WTC11 (cell line): Measurements from ENCODE around the gene WSCD1. TPM values are rescaled to one million over a fixed set of nuclear protein-coding genes. Genes with fewer than 3 reads are reported as not detected.

Experiments used
- ATAC-seq: fragments of 200-7000 bp; cut with Tn5 transposase; 2 replicates; pipeline ENCODE4 v1.10.0; 2021; ENCODE audit warnings: mild to moderate bottlenecking, moderate library complexity
- CTCF ChIA-PET: fragments of 300-600 bp; sonication (Branson Sonifier 250); formaldehyde crosslinking; loops from one replicate; lab custom pipeline; 2021; ENCODE audit warnings: antibody characterized with exemption; lab: Charles Lee
- POLR2A ChIA-PET: fragments of 350-600 bp; sonication (Branson Sonifier 250); formaldehyde crosslinking; loops from one replicate; lab custom pipeline; 2021; ENCODE audit warnings: antibody characterized with exemption; lab: Charles Lee
- DNase-seq: peaks from one replicate; pipeline ENCODE4 v3.0.0; 2021; ENCODE audit warnings: low spot score
- H3K27ac Mint-ChIP-seq: 2 replicates; pipeline ENCODE4 v1.8.0; 2021; ENCODE audit warnings: mixed read lengths
- H3K27me3 Mint-ChIP-seq: 2 replicates; pipeline ENCODE4 v1.8.0; 2021; ENCODE audit warnings: low read depth, mild to moderate bottlenecking, moderate library complexity, mixed read lengths
- H3K36me3 Mint-ChIP-seq: 2 replicates; pipeline ENCODE4 v1.8.0; 2021; ENCODE audit warnings: mixed read lengths
- H3K4me1 Mint-ChIP-seq: 2 replicates; pipeline ENCODE4 v1.8.0; 2022; ENCODE audit warnings: mixed read lengths
- H3K4me3 Mint-ChIP-seq: 2 replicates; pipeline ENCODE4 v1.8.0; 2021; ENCODE audit warnings: mild to moderate bottlenecking, moderate library complexity, mixed read lengths
- H3K9me3 Mint-ChIP-seq: 2 replicates; pipeline ENCODE4 v1.8.0; 2021; ENCODE audit warnings: mixed read lengths
- ELF4 ChIP-seq: sonication (generic); formaldehyde crosslinking; IDR thresholded peaks from 2 replicates; pipeline ENCODE4 v1.8.1; 2022; ENCODE audit warnings: low read depth, mild to moderate bottlenecking, moderate library complexity, missing genetic modification reagents
- ESRRA ChIP-seq: sonication (generic); formaldehyde crosslinking; IDR thresholded peaks from 2 replicates; pipeline ENCODE4 v1.8.1; 2022; ENCODE audit warnings: mild to moderate bottlenecking, missing genetic modification reagents, borderline replicate concordance
- ETV6 ChIP-seq: sonication (generic); formaldehyde crosslinking; IDR thresholded peaks from 2 replicates; pipeline ENCODE4 v1.8.1; 2022; ENCODE audit warnings: mild to moderate bottlenecking, missing genetic modification reagents
- FOXP1 ChIP-seq: sonication (generic); formaldehyde crosslinking; IDR thresholded peaks from 2 replicates; pipeline ENCODE4 v1.8.0; 2022; ENCODE audit warnings: missing genetic modification reagents, mild to moderate bottlenecking, moderate library complexity, borderline replicate concordance
- GRHL2 ChIP-seq: fragments of 250-450 bp; sonication (Bioruptor Pico); IDR thresholded peaks from 2 replicates; pipeline ENCODE4 v1.8.0; 2022; ENCODE audit warnings: mild to moderate bottlenecking, moderate library complexity; ENCODE audit not compliant: insufficient replicate concordance, severe bottlenecking
- JUN ChIP-seq: sonication (generic); formaldehyde crosslinking; IDR thresholded peaks from 2 replicates; pipeline ENCODE4 v1.8.0; 2023; ENCODE audit warnings: mild to moderate bottlenecking, missing genetic modification reagents
- MXD4 ChIP-seq: fragments of 250-450 bp; sonication (Bioruptor Pico); IDR thresholded peaks from 2 replicates; pipeline ENCODE4 v1.8.0; 2021; ENCODE audit warnings: mild to moderate bottlenecking, moderate library complexity, borderline replicate concordance
- MYBL2 ChIP-seq: sonication (generic); formaldehyde crosslinking; IDR thresholded peaks from 2 replicates; pipeline ENCODE4 v1.8.1; 2023; ENCODE audit warnings: mild to moderate bottlenecking, moderate library complexity, missing genetic modification reagents
- NR2C2 ChIP-seq: sonication (generic); formaldehyde crosslinking; IDR thresholded peaks from 2 replicates; pipeline ENCODE4 v1.8.0; 2022; ENCODE audit warnings: mild to moderate bottlenecking, missing genetic modification reagents
- OVOL2 ChIP-seq: fragments of 250-450 bp; sonication (Bioruptor Pico); IDR thresholded peaks from 2 replicates; pipeline ENCODE4 v1.9.0; 2021; ENCODE audit warnings: mild to moderate bottlenecking, borderline replicate concordance
- PRRX2 ChIP-seq: fragments of 250-450 bp; sonication (Bioruptor Pico); IDR thresholded peaks from 2 replicates; pipeline ENCODE4 v1.8.0; 2021; ENCODE audit warnings: mild to moderate bottlenecking
- SMAD3 ChIP-seq: sonication (generic); formaldehyde crosslinking; IDR thresholded peaks from 2 replicates; pipeline ENCODE4 v1.8.0; 2022; ENCODE audit warnings: missing genetic modification reagents, mild to moderate bottlenecking, borderline replicate concordance
- SP1 ChIP-seq: sonication (generic); formaldehyde crosslinking; conservative IDR thresholded peaks from 2 replicates; pipeline ENCODE4 v1.8.1; 2022; ENCODE audit warnings: missing genetic modification reagents
- ZNF396 ChIP-seq: fragments of 250-450 bp; sonication (Bioruptor Pico); IDR thresholded peaks from 2 replicates; pipeline ENCODE4 v1.8.0; 2021; ENCODE audit warnings: mild to moderate bottlenecking, moderate library complexity, borderline replicate concordance
- ZNF416 ChIP-seq: fragments of 250-450 bp; sonication (Bioruptor Pico); IDR thresholded peaks from 2 replicates; pipeline ENCODE4 v1.9.0; 2021; ENCODE audit warnings: mild to moderate bottlenecking, inconsistent platforms
- total RNA-seq: library from RNA; stranded (reverse); gene quantifications from 3 replicates; pipeline ENCODE4 v1.2.3, GENCODE V29; 2021
- TF ChIP-seq, protein P1 (sequence below): sonication (generic); formaldehyde crosslinking; IDR thresholded peaks from 2 replicates; pipeline ENCODE4 v1.8.1; 2022; ENCODE audit warnings: low read depth, missing genetic modification reagents, borderline replicate concordance
- TF ChIP-seq, protein P2 (sequence below): sonication (generic); formaldehyde crosslinking; IDR thresholded peaks from 2 replicates; pipeline ENCODE4 v1.8.1; 2022; ENCODE audit warnings: missing genetic modification reagents, borderline replicate concordance
- TF ChIP-seq, protein P3 (sequence below): sonication (generic); formaldehyde crosslinking; IDR thresholded peaks from 2 replicates; pipeline ENCODE4 v1.8.1; 2023; ENCODE audit warnings: mild to moderate bottlenecking, missing genetic modification reagents, moderate library complexity
- TF ChIP-seq, protein P4 (sequence below): sonication (generic); formaldehyde crosslinking; IDR thresholded peaks from 2 replicates; pipeline ENCODE4 v1.8.0; 2022; ENCODE audit warnings: mild to moderate bottlenecking, missing genetic modification reagents
- TF ChIP-seq, protein P5 (sequence below): sonication (generic); formaldehyde crosslinking; IDR thresholded peaks from 2 replicates; pipeline ENCODE4 v1.8.1; 2023; ENCODE audit warnings: mild to moderate bottlenecking, missing genetic modification reagents
- TF ChIP-seq, protein P6 (sequence below): fragments of 250-450 bp; sonication (Bioruptor Pico); IDR thresholded peaks from 2 replicates; pipeline ENCODE4 v2.1.2; 2022; ENCODE audit warnings: mild to moderate bottlenecking, moderate library complexity

The WSCD1 gene
- total RNA-seq, 1 experiment from 2014 or later, result 57.5 TPM

DNA sequence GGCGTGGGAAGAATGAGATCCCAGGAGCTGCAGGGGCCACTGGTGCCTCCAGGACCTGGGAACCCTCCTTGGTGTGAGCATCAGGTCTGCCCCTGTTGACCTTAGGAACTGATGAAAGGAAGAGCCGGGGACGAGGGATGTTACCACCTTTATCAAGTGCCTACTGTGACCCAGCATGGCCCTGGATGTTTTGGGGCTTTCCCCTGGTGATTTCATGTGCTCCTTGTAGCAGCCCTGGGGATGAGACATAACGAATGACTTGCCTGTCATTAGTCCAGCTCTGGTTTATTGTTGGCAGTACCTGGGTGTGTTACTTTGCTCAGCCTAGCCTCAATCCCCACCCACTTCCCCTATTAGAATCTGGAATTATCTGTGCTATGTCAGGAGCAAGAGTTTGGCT lies 39.9 kb downstream of the WSCD1 start (continued):
- no peak for TF ChIP-seq MYBL2 (CRISPR knock-in tag)
- no peak for TF ChIP-seq MXD4 (CRISPR knock-in tag)

DNA sequence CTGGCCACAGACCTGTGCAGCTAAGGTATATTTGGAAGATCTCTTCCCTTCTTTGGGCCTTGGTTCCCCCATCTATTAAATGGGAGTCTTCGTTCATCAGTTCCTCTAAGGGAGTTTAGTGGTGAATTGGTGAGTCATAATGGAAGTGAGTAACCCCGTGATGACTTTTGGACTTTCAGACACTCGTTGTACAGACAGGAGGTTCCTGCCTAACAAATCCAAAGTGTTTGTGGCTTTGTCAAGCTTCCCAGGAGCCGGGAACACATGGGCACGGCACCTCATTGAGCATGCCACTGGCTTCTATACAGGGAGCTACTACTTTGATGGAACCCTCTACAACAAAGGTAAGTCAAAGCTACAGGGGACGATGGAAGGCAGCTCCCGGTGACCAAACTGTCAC lies 40.4 kb downstream of the WSCD1 start:
- TF ChIP-seq FOXP1 (CRISPR knock-in tag) (no peak), OVOL2 (CRISPR knock-in tag) (no peak), ZNF416 (CRISPR knock-in tag) (no peak), NR2C2 (CRISPR knock-in tag) (no peak), JUN (no peak), PRRX2 (no peak)
- TF ChIP-seq, protein P1, sequence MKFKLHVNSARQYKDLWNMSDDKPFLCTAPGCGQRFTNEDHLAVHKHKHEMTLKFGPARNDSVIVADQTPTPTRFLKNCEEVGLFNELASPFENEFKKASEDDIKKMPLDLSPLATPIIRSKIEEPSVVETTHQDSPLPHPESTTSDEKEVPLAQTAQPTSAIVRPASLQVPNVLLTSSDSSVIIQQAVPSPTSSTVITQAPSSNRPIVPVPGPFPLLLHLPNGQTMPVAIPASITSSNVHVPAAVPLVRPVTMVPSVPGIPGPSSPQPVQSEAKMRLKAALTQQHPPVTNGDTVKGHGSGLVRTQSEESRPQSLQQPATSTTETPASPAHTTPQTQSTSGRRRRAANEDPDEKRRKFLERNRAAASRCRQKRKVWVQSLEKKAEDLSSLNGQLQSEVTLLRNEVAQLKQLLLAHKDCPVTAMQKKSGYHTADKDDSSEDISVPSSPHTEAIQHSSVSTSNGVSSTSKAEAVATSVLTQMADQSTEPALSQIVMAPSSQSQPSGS (CRISPR knock-in tag), result no peak
- TF ChIP-seq, protein P2, sequence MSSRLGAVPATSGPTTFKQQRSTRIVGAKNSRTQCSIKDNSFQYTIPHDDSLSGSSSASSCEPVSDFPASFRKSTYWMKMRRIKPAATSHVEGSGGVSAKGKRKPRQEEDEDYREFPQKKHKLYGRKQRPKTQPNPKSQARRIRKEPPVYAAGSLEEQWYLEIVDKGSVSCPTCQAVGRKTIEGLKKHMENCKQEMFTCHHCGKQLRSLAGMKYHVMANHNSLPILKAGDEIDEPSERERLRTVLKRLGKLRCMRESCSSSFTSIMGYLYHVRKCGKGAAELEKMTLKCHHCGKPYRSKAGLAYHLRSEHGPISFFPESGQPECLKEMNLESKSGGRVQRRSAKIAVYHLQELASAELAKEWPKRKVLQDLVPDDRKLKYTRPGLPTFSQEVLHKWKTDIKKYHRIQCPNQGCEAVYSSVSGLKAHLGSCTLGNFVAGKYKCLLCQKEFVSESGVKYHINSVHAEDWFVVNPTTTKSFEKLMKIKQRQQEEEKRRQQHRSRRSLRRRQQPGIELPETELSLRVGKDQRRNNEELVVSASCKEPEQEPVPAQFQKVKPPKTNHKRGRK (CRISPR knock-in tag), result no peak
- TF ChIP-seq, protein P3, sequence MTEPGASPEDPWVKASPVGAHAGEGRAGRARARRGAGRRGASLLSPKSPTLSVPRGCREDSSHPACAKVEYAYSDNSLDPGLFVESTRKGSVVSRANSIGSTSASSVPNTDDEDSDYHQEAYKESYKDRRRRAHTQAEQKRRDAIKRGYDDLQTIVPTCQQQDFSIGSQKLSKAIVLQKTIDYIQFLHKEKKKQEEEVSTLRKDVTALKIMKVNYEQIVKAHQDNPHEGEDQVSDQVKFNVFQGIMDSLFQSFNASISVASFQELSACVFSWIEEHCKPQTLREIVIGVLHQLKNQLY (CRISPR knock-in tag), result no peak
- ChIA-PET POLR2A (no interaction called here), CTCF (no interaction called here)
- H3K4me3 Mint-ChIP-seq, result no peak overlapping the region
- peaks cover 10% of the 10 kb centered on the region for H3K9me3 Mint-ChIP-seq
- no peaks in the 10 kb centered on the region for H3K27me3 Mint-ChIP-seq
- DNase-seq (no peak), ATAC-seq (no peak)
- no peaks in the 10 kb centered on the region for H3K4me1 Mint-ChIP-seq
- H3K36me3 Mint-ChIP-seq, result peaks cover 48% of the 10 kb centered on the region
- no peak overlapping the region for H3K27ac Mint-ChIP-seq

DNA sequence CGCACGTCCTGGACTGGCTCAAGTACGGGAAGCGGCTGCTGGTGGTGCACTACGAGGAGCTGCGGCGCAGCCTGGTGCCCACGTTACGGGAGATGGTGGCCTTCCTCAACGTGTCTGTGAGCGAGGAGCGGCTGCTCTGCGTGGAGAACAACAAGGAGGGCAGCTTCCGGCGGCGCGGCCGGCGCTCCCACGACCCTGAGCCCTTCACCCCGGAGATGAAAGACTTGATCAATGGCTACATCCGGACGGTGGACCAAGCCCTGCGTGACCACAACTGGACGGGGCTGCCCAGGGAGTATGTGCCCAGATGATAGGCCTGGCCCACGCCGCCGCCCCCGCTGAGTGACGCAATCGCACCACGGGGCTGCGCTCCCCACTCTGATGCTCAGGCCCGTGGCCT lies 50.2 kb downstream of the WSCD1 start:
- CTCF ChIA-PET, result no interaction called here
- TF ChIP-seq SMAD3 (CRISPR knock-in tag) (no peak), SP1 (CRISPR knock-in tag) (no peak)
- TF ChIP-seq, all 79 proteins: peak for 0
- Mint-ChIP-seq H3K4me3 (no peak overlapping the region), H3K36me3 (peaks cover 57% of the 10 kb centered on the region), H3K9me3 (peaks cover 23% of the 10 kb centered on the region), H3K4me1 (no peaks in the 10 kb centered on the region), H3K27ac (no peak overlapping the region), H3K27me3 (no peaks in the 10 kb centered on the region)
- no peak for DNase-seq
- no peak for ATAC-seq
- POLR2A ChIA-PET, result no interaction called here

DNA sequence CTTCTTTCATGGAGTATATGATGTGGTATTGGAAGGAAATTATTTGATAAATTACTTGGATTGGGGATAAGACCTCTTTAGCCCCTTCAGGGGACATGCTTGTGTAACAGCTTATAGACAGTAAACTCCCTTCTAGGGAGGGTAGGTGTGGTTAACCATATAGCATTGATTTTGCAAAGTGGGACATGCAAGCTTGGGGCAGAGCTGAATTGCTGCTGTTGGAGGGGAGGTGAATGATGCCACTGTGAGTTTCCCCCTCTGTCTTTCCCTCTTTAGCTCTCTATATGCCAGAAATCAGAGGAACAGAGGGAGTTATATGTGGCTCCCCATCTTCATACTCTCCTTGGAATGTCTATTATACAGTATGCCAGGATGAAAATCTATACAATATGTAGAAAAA lies 54.7 kb downstream of the WSCD1 start:
- Mint-ChIP-seq H3K9me3 (peaks cover 30% of the 10 kb centered on the region), H3K27me3 (no peaks in the 10 kb centered on the region), H3K4me3 (no peak overlapping the region), H3K27ac (no peak overlapping the region), H3K4me1 (no peaks in the 10 kb centered on the region), H3K36me3 (peaks cover 46% of the 10 kb centered on the region)
- CTCF ChIA-PET, result no interaction called here
- POLR2A ChIA-PET, result no interaction called here
- ATAC-seq, result no peak
- no peak for DNase-seq
- TF ChIP-seq, protein P4, sequence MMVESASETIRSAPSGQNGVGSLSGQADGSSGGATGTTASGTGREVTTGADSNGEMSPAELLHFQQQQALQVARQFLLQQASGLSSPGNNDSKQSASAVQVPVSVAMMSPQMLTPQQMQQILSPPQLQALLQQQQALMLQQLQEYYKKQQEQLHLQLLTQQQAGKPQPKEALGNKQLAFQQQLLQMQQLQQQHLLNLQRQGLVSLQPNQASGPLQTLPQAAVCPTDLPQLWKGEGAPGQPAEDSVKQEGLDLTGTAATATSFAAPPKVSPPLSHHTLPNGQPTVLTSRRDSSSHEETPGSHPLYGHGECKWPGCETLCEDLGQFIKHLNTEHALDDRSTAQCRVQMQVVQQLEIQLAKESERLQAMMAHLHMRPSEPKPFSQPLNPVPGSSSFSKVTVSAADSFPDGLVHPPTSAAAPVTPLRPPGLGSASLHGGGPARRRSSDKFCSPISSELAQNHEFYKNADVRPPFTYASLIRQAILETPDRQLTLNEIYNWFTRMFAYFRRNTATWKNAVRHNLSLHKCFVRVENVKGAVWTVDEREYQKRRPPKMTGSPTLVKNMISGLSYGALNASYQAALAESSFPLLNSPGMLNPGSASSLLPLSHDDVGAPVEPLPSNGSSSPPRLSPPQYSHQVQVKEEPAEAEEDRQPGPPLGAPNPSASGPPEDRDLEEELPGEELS, result no peak
- TF ChIP-seq ETV6 (CRISPR knock-in tag), result no peak
- TF ChIP-seq, protein P5, sequence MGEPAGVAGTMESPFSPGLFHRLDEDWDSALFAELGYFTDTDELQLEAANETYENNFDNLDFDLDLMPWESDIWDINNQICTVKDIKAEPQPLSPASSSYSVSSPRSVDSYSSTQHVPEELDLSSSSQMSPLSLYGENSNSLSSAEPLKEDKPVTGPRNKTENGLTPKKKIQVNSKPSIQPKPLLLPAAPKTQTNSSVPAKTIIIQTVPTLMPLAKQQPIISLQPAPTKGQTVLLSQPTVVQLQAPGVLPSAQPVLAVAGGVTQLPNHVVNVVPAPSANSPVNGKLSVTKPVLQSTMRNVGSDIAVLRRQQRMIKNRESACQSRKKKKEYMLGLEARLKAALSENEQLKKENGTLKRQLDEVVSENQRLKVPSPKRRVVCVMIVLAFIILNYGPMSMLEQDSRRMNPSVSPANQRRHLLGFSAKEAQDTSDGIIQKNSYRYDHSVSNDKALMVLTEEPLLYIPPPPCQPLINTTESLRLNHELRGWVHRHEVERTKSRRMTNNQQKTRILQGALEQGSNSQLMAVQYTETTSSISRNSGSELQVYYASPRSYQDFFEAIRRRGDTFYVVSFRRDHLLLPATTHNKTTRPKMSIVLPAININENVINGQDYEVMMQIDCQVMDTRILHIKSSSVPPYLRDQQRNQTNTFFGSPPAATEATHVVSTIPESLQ (CRISPR knock-in tag), result no peak
- TF ChIP-seq ESRRA, result no peak
- TF ChIP-seq ELF4 (CRISPR knock-in tag), result no peak
- TF ChIP-seq GRHL2, result no peak
- TF ChIP-seq ZNF396 (CRISPR knock-in tag), result no peak
- TF ChIP-seq, protein P6, sequence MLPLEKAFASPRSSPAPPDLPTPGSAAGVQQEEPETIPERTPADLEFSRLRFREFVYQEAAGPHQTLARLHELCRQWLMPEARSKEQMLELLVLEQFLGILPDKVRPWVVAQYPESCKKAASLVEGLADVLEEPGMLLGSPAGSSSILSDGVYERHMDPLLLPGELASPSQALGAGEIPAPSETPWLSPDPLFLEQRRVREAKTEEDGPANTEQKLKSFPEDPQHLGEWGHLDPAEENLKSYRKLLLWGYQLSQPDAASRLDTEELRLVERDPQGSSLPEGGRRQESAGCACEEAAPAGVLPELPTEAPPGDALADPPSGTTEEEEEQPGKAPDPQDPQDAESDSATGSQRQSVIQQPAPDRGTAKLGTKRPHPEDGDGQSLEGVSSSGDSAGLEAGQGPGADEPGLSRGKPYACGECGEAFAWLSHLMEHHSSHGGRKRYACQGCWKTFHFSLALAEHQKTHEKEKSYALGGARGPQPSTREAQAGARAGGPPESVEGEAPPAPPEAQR, result no peak
- TF ChIP-seq ZNF416 (CRISPR knock-in tag), result no peak
